H54 (cell line): ENCODE results near the gene LMAN1.
A peak's percentile ranks its signal among the peaks of the same experiment; 100 is the strongest.

Source experiments
- DNase-seq: peaks from one replicate; pipeline ENCODE4 v3.0.0; 2011; ENCODE audit warnings: low spot score, mixed read lengths; ENCODE audit not compliant: insufficient read length
- FAIRE-seq: peaks from 3 replicates; lab custom pipeline; 2011; peaks lifted over from hg19 to GRCh38; lab: Jason Lieb, UNC
- POLR2A ChIP-seq: IDR thresholded peaks from 2 replicates; pipeline ENCODE4 v1.6.1; 2011; ENCODE audit warnings: low read depth, mild to moderate bottlenecking, low read length

The LMAN1 gene

DNA sequence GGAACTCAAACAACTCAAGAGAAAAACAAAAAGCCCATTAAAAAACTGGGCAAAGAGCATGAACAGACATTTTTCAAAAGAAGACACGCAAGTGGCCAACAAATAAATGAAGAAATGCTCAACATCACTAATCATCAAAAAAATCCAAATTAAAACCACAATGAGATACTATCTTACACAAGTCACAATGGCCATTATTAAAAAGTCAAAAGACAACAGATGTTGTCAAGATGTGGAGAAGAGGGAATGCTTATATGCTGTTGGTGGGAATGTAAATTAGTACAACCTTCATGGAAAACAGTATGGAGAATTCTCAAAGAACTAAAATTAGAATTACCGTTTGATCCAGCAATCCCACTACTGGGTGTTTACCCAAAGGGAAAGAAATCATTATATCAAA lies 15.1 kb downstream of the LMAN1 start:
- no peak for FAIRE-seq
- no peak for TF ChIP-seq POLR2A
- no peak for DNase-seq

DNA sequence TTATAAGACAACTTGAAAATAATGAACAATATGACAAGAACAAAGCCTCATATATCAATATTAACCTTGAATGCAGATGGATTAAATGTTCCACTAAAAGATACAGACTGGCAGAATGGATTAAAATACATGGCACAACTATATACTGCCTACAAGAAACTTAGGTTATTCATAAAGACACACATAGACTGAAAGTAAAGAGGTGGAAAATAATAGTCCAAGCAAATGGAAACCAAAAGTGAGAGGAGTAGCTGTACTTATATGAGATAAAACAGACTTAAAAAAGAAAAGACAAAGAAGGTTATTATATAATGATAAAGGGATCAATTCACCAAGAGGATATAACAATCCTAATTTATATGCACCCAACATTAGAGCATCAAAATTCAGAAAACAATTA lies 18.2 kb downstream of the LMAN1 start:
- FAIRE-seq (no peak), DNase-seq (no peak)
- TF ChIP-seq POLR2A, result no peak

DNA sequence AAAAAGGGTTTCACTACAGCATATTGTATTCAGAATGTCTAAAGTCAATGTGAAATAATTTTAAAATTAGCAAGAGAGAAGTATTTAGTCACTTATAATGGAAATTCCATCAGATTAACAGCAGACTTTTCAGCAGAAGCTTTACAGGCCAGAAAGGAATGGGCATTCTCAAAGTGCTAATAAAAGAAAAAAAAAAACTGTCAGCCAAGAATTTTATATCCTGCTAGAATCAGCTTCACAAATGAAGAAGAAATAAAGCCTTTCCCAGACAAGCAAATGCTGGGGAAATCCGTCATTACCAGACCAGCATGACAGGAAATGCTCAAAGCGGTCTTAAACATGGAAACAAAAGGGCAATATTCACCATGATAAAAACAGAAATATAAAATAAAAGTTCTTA lies 18.8 kb downstream of the LMAN1 start:
- no peak for FAIRE-seq
- no peak for DNase-seq
- no peak for TF ChIP-seq POLR2A

DNA sequence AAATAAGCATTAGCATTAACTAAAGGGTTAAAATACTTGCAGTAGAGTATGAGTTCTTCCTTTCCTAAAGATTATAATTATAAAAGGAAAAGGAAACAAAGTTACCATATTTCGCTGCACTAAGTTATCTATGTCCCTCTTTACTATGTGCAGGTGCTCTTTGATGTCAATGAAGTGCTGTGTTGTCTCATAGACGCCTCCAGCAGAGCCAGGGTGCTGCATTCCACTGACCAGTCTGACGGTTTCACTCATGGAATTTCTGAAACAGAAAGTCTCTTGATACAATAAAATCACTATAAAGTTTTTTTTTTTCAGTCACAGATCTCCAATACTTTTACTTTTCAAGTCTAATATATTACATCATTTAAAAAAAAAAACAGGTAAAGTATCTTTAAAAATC lies 26.1 kb downstream of the LMAN1 start:
- FAIRE-seq, result no peak

DNA sequence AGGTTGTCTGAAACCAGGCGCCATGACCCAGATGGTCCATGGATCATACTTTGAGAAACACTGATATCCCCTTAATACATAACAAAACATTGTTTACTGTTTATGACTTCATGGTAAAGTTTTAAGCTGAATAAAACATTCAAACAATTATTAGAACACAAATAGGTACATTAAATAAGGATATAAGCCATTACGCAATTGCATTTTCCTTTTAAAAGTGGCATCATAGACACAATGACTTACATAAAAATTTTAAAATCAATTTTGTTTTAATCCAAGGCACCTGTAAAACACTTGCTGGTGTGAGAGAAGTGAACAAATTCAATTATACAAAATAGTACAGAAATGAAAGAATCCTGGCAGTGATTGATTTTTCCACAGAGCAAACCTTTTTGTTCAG lies 30.4 kb downstream of the LMAN1 start:
- FAIRE-seq, result no peak
- TF ChIP-seq POLR2A, result no peak
- no peak for DNase-seq

More for the DNA sequence above, 26.1 kb downstream of the LMAN1 start:
- no peak for DNase-seq
- no peak for TF ChIP-seq POLR2A

DNA sequence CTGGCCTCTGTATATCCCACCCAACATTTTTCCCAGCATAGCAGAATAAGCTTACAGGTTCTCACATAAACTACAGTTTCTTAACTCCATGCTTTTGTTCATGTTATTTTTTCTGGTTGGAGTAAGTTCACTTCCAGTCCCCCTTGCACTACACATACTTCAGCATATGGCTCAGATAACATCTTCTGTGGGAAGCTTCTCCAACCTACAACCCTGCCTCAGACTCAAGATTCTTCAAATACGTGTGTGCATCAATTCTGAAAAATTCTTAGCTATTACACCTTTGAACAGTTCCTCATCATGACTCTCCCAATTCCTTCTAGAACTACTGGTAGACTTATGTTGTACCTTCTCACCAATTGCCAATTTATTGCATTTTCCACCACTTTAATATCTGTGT lies 33.1 kb downstream of the LMAN1 start:
- FAIRE-seq (no peak), DNase-seq (no peak)

DNA sequence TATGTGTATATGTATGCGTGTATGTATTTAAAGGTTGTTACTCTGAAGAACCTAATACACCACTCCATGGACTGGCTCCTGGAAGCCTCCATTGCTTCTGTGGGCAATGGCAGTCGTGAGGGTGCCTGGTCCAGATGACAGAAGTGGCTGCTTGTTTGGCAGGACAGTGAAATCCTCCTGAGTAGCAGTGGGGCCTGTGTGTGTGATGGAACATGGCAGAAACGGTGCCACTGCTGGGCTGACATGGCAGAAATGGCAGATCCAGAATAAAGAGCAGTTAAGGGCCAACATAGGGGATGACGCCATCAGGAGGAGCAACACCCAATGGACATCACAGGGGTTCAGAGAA lies 34.5 kb downstream of the LMAN1 start:
- FAIRE-seq (no peak), DNase-seq (no peak)
- TF ChIP-seq POLR2A, result no peak

More for the DNA sequence above, 33.1 kb downstream of the LMAN1 start:
- TF ChIP-seq POLR2A, result no peak

DNA sequence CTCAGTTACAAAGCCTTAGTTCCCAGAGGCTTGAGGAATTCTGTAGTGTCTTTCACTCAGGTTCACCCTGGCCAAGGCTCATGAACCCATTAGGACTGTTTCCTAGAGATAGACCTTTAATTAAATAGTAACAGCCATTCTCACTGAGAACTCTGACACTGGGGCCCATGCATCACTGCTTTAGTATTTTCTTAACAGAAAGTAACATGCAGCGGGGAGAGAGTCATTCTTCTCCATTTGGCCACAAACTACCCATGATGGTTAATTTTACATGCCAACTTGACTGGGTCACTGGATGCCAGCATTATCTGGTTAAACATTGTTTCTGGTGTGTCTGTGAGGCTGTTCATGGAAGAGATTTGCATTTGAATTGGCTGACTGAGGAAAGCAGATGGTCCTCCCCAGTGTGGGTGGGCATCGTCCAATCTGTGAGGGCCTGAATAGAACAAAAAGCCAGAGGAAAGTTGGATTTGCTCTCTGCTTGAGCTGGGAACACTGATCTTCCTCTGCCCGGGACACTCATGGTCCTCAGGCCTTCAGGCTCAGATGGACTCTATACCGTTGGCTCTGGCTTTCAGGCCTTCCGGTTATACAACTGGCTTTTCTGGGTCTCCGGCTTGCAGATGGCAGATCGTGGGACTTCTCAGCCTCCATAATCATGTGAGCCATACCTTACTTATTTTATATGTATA lies 35.0 kb downstream of the LMAN1 start:
- FAIRE-seq, result no peak
- TF ChIP-seq POLR2A, result no peak
- DNase-seq, result no peak

DNA sequence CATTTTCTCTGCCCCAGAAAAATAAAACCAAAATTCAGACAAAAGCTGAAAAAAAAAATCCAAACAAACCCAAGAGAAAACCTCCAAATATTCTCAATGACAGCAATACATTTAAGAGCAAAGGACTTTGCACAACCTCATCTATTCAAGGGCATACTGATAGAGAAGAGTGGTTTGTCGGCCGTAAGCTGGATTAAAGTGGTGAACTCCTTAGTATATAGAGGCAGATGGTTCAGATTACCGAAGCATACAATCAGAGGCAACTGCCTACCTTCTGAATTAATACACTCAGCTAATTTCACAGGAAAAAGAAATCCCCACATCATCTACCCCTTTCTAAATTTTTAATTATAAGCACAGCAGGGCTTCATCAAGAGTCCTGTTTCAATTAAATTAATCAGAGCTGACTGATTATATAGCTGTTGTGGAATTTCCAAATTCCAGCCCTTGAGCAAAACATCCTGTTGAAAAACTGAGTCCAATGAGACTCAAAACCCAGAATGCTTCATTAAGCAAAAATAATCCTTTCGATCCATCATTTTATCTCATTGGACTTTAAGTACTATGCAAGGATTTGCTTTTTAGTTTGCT lies 40.5 kb downstream of the LMAN1 start, which contains the start of gene CPLX4:
TSS of gene CPLX4 (minus strand) at position 190 of the 591 bp plus-strand sequence. CDS start at position 3, 187 bp downstream.
- DNase-seq, result no peak
- TF ChIP-seq POLR2A, result no peak
- no peak for FAIRE-seq

DNA sequence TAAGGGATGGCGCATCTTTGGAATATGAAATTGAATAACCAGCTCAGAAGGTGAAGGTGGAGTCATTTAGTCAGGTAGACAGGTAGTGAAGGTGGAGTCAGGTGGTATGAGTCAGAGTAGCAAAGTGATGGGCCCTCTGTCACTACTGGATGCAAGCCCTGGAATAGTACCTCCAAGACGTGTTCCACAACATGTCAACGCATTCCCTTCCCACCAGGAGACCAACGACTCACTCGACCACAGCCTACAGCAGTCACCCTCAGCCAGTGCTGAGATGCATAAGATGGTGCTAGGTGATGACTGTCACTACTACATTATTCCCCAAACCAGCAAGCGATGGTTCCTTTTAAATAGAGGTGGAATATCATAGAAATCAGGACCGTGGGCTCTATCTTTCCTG lies 47.4 kb downstream of the LMAN1 start:
- no peak for TF ChIP-seq POLR2A
- peak; percentile 88 for FAIRE-seq
- peak; percentile 40 for DNase-seq

DNA sequence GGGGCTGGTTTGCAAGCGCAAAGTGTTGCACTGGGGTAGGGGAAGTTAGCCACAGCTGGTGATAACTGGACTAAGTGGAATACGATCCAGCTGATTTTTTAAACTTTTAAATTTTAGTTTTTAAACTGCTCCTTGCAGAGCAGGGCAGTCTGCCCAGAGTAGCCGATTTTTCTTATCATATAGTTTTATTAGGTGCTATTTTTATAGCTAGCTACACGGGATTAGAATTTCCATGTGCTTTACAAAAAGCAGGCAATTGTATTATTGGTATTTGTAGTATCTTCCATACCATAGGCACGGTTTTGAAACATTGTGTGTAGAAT lies 50.2 kb downstream of the LMAN1 start:
- FAIRE-seq, result no peak

DNA sequence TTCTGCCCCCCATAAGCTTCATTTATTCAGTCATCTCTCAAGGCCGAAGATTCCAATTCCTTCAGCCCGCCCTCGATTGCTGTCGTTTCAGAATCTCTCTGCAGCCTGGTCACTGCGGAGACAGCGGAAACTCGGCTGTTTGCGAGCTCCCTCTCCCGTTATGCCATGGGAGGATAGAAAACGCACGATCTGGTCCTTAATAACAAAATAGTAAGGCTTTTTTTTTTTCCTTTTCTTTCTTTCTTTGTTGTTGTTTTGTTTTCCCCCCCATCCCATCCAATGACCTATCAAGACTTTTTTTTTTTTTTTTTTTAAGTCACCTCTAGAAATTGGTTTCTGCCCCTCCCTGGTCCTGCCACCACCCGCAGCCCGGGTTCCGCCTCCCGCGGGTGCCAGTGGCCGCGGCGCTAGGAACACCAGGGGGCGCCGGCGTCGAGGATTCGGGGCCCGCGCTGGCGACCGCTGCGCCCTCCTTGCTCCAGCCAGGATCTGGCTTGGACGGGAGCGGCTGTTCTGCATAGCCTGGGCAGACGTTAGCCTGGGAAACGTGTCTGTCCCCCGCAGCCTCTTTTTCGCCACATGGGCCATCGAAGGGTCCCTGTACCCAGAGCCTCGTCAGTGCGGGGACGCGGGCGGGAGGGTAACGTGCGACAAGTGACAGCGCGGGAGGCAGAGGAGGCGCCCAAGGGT lies 50.7 kb downstream of the LMAN1 start:
- TF ChIP-seq POLR2A, result no peak

More for the DNA sequence above, 50.2 kb downstream of the LMAN1 start:
- no peak for DNase-seq
- no peak for TF ChIP-seq POLR2A

DNA sequence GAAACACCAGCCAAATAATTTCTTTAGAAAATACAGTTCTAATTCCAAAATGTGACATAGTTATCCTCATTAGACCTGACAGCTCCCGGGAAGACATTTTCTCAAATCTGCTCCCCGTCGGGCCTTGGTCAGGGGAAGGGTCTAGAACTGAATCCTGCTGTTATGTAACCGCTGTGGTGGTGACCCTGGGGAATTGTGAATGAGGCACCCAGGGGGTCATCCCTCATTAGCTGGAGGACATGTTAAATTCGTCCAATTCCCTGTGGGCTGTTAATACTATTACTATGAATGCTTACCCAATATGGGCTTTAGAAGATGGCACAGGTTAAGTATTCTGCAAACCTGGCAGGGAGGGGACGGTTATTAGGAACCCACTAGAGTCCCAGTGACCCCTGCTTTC lies 52.4 kb downstream of the LMAN1 start:
- FAIRE-seq, result no peak
- no peak for TF ChIP-seq POLR2A
- DNase-seq, result no peak

More for the DNA sequence above, 50.7 kb downstream of the LMAN1 start:
- peak; percentile 48 for DNase-seq
- FAIRE-seq, result no peak

DNA sequence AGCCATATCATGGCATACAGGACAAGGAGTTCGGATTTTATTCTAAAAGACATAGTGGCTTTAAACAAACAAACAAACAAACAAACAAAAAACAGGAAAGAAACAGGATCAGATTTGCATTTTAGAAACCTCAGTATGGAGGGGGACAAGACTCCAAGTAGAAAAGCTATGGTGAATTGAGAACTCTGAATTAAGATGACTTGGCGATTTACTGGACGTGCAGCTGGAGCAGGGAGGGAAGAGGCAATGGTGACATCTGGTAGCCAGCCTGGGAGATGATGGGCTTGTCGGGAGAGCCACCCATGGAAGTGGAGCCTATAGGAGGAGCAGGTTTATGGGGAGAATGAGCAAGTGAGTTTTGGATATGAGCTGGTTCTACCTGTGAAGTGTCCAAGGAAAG lies 53.8 kb downstream of the LMAN1 start:
- FAIRE-seq (no peak), DNase-seq (no peak)
- no peak for TF ChIP-seq POLR2A
